NK-92 treated with Interleukin-12 subunit alpha and Interleukin-12 subunit beta, amount 100 ng/mL, for 24 hours (cell line): ENCODE data around the gene PRC1.

Experiments
- DNase-seq: peaks from one replicate; lab custom pipeline; 2025; lab: John Stamatoyannopoulos, UW

PRC1 gene

DNA sequence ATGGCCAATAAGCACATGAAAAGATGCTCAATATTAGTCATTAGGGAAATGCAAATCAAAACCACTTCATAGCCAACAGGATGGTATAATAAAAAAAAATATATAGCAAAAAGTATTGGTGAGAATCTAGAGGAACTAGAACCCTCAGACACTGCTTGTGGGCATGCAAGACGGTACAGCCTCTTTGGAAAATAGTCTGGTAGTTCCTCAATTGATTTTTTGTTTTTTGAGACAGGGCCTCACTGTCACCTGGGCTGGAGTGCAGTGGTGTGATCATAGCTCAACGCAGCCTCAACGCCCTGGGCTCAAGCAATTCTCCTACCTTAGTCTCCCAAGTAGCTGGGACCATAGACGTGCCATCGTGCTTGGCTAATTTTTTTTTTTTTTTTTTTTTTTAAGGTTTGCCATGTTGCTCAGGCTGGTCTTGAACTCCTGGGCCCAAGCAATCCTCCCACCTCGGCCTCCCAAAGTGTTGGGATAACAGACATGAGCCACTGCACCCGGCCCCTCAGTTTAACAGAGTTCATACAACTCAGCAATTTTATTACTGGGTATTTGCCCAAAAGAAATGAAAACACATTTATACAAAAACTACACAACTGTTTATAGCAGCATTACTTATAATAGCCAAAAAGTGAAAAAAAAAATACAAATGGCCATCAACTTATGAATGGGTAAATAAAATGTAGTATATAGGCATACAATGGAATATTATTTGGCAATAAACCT is 5.1 kb downstream of the PRC1 start:
- DNase-seq = no peak

DNA sequence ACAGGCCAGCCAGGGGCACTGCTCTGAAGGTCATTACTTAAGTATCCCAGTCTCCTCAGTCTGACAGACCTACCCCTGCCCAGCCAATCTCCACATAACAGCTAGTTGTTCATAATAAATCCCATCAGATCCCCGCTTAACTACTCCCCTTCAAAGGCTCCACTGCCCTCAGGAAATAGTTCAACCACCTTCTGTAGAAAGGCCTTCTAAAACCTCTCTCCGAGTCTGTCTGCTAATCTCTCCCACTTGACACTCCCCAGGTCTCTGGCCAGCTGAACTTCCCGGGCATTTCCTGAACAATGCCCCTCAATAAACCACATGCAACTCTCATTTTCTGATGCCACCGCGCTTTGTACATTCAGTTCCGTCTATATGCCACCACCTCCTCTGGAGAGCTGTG is 6.0 kb downstream of the PRC1 start:
- no peak for DNase-seq

DNA sequence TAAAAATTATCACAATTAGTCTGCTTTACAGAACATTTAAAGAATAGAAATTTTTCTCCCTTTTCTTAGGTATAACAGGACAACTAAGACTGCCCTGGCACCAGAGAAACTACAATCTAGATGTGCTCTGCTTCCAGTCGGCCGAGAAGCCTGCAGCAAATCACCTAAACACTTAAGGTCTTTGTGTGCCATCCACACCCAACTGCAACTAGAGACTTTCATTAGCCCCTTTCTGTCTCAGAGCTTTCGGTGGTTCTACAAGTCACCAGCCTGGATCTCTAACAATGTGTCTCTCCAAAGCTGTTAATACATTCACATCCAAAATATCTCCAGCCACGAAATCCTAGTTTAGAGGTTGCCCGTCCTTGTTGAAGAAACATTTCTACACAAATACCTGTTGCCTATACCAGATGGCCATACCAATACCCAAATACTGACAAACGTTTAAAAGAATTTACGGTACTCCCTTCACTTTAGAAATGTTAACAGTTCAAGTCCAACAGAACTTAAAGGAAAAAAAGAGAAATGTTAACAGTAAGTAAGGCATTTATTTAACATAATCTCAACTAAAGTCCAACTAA is 6.7 kb downstream of the PRC1 start:
- no peak for DNase-seq

DNA sequence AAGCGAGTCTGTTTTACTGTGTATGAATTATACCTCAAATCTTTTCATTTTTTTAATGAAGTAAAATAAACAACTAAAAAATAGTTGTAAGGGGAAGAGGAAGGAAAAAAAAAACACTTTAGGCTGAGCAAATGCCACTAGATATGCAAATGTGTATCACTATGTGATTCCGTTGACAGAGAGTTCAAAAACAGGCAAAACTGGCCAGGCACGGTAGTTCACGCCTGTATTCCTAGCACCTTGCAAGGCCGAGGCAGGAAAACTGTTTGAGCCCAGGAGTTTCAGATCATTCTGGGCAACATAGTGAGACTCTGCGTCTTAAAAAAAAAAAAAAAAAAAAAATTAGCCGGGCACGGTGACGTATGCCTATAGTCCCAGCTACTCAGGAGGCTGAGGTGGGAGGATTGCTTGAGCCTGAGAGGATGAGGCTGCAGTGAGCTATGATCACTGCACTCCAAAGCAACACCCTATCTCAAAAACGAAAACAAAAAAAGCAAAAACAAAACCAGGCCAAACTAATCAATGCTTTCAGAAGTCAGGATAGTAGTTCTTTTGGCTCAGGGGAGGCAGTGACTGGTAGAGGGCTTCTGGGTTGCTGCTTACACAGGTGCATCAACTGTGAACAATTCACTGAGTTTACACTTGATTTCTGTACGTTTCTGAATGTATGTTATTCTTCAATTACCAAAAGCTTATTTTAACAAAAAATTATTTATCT is 7.4 kb downstream of the PRC1 start:
- no peak for DNase-seq

DNA sequence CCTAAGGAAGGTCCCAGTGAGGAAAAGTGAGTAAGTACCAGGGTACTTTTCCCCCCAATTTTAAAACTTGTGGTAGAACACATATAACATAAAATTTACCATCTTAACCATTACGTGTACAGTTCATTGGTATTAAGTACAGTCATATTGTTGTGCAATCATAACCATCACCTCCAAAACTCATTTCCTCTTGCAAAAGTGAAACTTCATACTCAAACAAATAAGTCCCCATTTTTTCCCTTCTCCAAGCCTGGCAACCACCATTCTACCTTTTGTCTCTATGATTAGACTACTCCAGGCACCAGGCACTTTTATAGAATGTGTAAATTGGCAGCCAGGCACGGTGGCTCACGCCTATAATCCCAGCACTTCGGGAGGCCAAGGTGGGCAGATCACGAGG is 12.2 kb downstream of the PRC1 start:
- peak; percentile 9 for DNase-seq

DNA sequence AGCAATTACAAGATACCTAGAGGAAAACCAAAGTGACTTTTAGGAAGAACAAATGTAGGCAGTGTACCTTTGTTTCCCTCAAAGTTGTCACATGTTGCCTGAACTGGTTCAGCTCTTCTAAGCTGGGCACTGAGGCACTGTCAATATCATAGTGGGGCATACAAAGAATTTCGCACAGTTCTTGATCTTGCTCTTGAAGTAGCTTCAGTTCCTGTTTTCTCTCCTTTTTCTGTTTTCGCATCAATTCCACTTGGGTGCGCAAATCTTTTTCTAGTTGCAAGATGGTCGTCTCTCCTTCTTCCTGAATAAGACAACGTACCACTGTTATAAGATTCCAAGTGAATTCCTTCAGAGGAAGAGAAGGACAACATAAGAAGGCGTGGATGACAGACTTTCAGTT is 12.7 kb downstream of the PRC1 start:
- no peak for DNase-seq

DNA sequence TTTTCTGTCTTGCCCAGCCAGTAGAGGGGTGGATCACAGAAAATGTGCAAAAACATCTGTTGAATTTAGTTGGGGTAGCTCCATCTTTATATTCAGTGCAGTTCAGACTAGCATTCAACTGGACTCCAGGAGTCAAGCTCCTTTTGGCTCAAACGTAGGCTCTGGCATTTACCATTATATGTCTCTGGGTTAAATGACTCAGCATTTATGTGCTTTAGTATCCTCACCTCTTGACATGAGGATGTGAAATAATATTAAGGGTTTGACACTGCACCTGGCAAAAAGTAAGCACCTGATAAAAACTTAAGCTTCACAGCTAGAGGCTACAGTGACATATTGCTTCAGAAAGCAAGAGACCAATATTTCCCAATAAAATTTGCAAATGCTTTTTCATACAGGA is 14.8 kb downstream of the PRC1 start:
- no peak for DNase-seq

DNA sequence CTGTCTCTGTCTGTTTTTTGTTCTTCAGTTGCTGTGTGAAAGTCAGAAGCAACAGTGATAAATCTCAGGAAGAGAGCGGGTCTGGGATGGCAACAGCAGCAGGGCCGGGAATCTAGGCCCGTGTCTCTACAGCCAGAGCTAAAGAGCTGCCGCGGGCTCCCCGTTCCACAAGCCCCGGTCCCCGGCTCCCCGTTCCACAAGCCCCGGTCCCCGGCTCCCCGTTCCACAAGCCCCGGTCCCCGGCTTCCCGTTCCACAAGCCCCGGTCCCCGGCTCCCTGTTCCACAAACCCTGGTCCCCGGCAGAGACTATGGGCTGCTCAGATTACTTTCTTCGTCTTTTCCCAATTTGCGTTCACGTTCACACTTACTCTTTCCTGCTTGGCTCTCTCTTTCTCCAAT is 20.1 kb downstream of the PRC1 start:
- DNase-seq = no peak

DNA sequence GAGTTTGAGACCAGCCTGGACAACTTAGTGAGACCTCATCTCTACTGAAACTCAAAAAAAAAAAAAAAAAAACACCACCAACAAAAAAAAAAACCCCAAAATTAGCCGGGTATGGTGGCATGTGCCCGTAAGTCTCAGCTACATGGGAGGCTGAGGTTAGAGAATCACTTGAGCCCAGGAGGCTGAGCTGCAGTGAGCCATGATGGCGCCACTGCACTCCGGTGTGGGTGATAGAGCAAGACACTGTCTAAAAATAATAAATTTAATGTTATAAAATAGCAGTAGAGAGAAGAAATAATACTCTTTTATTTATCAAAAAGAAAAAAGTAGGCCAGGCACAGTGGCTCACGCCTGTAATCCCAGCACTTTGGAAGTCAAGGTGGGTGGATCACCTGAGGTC is 22.2 kb downstream of the PRC1 start:
- no peak for DNase-seq

DNA sequence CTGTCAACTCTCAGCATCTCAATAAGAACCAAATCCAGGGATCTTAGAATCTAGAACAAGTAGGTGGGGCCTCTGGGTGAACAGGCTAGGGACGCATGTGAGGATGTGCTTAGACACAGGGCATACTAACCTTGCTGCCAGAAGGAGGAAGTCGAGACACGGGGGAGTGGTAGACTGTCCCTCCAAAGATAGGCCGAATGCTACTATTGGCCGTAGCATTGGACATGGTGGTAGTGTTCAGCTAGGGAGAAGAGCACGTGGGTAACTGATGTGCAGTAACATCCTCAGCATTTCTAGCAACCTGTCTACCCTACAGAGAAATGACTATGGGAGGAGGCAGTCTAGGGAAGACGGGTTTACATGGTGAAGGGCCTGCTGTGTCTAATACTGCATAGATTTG is 24.1 kb downstream of the PRC1 start:
- no peak for DNase-seq

DNA sequence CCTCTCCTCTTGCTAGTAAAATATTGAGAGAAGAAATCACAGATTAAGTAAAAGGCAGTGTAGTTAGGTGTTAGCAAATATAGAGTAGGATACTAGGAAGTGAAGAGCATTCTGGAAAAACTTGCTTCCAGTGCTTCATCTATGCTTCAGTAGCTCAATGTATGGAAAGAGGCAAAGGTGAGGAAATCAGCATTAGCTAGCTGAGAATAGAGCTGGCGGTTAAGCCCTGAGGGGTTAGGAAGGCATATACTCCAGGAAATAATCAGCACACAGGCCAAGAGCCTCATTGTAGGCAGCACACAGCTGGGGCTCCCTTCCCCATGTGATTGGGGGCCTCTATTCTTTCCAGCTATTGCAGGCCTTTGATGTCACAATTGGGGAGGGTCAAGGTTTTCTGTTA is 25.9 kb downstream of the PRC1 start:
- no peak for DNase-seq

DNA sequence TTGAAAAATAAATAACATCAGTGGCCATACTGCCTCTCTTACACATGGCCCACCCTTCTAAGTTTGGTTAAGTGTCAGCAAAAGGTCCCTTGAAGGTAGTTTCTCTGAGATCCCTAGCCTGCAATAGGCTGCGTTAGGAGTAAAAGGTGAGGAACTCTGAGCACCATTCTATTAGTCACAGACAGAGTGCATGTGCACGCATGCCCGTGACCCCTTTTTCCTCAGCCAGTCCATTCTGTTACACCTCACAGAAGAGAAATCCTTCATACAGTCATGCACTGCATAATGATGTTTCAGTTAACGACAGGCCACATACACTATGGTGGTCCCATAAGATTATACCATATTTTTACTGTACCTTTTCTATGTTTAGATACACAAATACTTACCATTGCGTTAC is 27.1 kb downstream of the PRC1 start:
- DNase-seq = no peak

DNA sequence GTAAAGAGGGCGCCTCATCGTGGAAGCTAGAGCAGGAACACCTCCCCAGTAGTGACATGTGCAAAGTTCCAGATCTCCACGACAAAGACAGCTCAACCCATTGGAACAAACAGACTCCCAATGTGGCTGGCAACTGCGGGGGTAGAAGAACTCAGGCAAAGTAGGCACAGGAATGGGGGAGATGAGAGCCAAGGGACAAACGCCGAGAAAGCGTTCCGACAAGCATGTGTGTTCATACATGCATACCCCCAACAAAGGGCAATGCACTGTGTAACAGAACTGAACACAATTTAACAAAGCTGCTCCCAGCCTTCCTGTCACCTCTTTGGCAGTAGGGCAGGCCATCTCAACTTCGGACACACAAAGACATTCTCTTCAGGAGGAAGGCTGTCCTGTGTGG is 28.1 kb downstream of the PRC1 start:
- no peak for DNase-seq

DNA sequence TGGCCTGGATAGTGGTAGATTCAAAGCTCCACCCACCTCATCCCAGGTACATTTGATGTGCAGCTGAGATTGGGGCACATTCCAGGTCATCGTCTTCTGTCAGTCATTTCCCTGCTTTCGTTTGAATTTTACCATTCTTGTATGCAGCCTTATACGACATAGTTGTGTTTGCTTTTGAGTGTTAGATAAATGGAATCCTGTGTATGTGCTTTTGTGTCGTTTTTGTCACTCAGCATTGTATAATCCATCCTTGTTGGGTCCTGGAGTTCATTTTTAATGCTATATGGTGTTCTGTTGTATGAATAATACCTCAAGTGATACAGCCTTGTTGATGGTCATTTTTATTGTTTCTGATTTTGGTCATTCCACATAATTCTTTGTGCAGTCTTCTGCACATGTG is 32.3 kb downstream of the PRC1 start:
- no peak for DNase-seq

DNA sequence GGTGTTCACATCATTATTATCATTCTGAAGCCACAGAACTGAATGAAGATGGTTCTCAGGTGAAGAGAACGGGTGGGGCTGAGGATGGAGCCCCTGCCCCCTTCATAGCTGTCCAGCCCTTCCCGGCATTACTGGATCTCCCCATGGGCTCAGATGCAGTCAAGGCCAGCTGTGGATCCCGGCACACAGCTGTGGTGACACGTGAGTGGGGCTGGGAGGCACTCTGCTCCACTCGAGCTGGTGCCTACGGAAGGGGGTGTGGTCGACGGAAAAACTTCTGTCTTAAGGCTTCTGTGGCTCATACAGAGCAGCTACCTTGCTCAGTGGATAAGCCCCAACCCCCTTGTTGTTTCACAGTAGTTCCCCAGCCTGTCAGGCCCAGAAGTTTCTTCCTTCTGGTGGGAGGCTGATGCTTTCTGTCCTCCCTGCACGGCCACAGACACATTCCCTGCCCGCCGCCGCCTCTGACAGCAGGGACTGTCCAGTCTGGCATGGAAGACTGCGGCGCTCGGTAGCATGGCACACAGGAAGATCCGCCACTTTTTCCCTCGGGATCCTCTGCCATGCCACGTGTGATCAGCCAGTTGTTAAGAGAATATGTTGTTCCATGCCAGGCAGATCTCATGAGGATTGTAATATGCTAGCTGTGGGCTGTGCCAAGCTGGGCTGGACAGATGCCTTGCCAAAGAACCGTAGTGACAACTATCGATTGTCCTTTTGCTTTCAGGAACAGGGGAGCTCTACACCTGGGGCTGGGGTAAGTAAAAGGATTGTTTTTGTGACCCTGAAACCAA is 33.8 kb downstream of the PRC1 start:
- DNase-seq = no peak

DNA sequence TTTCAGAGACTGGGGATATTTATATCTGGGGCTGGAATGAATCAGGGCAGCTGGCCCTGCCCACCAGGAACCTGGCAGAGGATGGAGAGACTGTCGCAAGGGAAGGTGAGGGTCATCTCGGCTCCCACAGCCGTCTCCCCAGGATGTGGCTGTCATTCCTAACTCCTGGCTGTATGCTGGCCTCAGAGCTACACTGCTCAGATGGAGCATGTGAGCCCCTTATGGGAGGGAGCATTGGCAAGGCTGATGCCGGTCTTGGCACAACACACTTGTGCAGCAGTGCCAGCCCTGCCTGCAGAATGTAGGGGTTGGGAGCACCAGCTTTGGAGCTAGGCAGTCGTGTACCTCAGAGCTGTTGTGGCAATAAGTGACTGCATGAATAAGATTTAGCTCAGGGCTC is 34.4 kb downstream of the PRC1 start:
- DNase-seq = no peak

DNA sequence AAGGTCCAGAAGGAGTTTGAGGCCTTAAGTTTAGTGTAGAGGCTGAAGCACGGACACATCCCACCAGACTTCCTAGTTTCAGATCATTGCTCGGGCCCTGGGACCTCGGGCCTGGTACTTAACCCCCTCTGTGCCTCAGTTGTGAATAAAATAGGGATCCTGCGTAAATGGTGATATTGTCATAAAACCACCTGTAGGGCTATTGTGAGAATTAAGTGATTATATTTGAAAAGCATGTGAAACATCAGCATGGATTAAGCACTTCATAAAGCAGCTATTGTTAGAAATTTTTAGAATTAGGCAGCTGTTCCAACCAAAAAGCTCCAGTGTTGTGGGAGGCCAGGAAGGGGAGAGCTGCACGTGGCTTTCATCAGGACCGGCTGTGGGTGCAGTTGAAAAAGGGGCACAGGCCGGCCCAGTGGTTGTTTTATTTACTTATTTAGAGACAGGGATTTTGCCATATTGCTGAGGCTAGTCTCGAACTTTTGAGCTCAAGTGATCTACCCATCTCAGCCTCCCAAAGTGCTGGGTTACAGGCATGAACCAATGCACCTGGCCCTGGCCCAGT is 35.2 kb downstream of the PRC1 start:
- no peak for DNase-seq

DNA sequence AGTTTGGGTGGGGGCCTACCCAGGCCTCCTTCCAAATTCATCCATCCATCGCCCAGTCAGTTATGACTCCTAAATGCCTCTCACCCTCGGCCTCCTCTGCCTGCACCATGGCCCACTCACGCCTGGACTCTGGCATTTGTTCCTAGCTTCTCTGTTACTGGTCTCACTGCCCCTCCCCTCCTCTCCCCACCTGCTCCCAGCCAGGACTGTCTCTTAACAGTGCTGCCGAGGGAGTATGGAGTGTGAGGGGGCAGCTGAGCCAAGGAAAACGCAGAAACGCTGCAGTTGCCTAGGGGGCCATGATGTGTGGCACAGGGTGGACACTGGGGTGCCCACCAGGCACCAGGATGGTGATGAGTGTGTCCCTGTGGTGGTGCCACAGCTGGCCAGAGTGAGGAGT is 36.5 kb downstream of the PRC1 start:
- no peak for DNase-seq

DNA sequence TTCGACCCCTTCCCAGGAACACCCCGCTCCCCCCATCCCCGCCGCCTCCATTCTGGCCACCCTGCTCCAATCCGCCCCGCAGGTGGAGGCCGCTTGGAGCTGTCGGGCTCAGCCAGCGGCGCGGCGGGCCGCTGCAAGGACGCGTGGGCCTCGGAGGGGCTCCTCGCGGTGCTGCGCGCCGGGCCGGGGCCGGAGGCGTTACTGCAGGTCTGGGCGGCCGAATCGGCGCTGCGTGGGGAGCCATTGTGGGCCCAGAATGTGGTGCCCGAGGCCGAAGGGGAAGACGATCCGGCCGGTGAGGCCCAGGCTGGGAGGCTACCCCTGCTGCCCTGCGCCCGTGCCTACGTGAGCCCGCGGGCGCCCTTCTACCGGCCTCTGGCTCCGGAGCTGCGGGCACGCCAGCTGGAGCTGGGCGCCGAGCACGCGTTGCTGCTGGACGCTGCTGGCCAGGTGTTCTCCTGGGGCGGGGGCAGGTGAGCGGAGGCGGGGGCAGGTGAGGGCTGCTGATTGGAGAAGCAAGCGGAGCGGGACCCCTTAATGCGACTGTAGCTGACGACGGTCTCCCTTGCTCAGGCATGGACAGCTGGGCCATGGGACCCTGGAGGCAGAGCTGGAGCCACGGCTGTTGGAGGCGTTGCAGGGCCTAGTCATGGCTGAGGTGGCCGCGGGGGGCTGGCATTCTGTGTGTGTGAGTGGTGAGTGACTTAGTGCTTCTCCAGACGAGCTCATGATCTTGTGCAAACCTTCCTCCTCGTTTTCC is 37.1 kb downstream of the PRC1 start:
- no peak for DNase-seq

DNA sequence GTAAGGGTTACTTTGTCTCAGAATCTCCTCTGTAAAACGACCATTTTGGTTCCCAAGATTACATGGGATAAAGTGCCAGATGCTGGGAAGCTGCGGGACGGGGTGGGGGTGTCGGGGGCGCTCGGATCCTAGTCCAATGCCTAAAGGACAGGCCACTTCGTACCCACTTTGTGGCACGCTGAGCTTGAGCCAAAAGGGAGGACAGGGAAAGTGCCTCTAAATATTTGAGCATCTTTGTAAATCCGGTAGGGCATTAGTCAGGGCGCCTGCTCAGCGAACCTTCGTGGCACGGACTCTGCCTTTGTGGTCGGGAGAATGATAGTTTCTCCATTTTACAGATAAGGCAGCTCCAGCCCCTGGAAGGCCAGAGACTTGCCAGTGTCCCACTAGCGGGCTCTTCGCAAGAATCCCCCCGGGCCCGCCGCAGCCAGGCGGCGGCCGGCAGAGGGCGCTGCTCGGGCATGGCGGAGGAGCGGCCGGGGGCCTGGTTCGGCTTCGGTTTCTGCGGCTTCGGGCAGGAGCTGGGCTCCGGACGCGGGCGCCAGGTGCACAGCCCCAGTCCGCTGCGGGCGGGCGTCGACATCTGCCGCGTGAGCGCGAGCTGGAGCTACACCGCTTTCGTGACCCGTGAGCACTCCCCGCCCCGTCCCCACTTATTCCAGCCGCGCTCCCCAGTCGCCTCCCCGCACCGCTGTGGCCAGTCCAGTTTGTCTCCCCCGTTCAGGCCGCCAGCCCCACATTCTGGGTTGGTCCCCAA is 37.9 kb downstream of the PRC1 start:
- DNase-seq = no peak
